Smooth muscle cell (in vitro differentiated cells): ENCODE data around the gene ARMC3. TPM values are rescaled to one million over a fixed set of nuclear protein-coding genes. Genes with fewer than 3 reads are reported as not detected.

Source experiments
- DNase-seq: peaks from one replicate; lab custom pipeline; 2025; ENCODE audit not compliant: unreplicated experiment; lab: John Stamatoyannopoulos, UW
- H2AFZ ChIP-seq: fragments of 200-600 bp; sonication (generic); 2 replicates; pipeline ENCODE4 v1.6.0; 2016; ENCODE audit warnings: antibody characterized with exemption, low read depth, mild to moderate bottlenecking
- H3F3A ChIP-seq: fragments of 200-600 bp; sonication (generic); 2 replicates; pipeline ENCODE4 v1.6.0; 2017; ENCODE audit warnings: antibody characterized with exemption, low read depth
- H3K27ac ChIP-seq: fragments of 200-600 bp; sonication (generic); 2 replicates; pipeline ENCODE4 v1.5.1; 2016; ENCODE audit warnings: low read depth, mild to moderate bottlenecking
- H3K27me3 ChIP-seq: fragments of 200-600 bp; sonication (generic); 2 replicates; pipeline ENCODE4 v1.6.1; 2016; ENCODE audit warnings: low read depth, mild to moderate bottlenecking
- H3K36me3 ChIP-seq: fragments of 200-600 bp; sonication (generic); 2 replicates; pipeline ENCODE4 v1.5.1; 2016; ENCODE audit warnings: low read depth
- H3K4me1 ChIP-seq: fragments of 200-600 bp; sonication (generic); 2 replicates; pipeline ENCODE4 v1.5.1; 2016; ENCODE audit warnings: low read depth
- H3K4me2 ChIP-seq: fragments of 200-600 bp; sonication (generic); 2 replicates; pipeline ENCODE4 v1.6.0; 2016; ENCODE audit warnings: mild to moderate bottlenecking
- H3K4me3 ChIP-seq: fragments of 200-600 bp; sonication (generic); 2 replicates; pipeline ENCODE4 v1.5.1; 2016; ENCODE audit warnings: mild to moderate bottlenecking
- H3K79me2 ChIP-seq: fragments of 200-600 bp; sonication (generic); 2 replicates; pipeline ENCODE4 v1.6.0; 2016; ENCODE audit warnings: low read depth, mild to moderate bottlenecking
- H3K9ac ChIP-seq: fragments of 200-600 bp; sonication (generic); 2 replicates; pipeline ENCODE4 v1.6.0; 2016; ENCODE audit warnings: low read depth
- H3K9me3 ChIP-seq: fragments of 200-600 bp; sonication (generic); replicated peaks from 2 replicates; pipeline ENCODE4 v1.5.1; 2016; ENCODE audit warnings: low read depth
- H4K20me1 ChIP-seq: fragments of 200-600 bp; sonication (generic); 2 replicates; pipeline ENCODE4 v1.6.0; 2016; ENCODE audit warnings: low read depth
- WGBS: methylation state at CpG from one replicate; pipeline ENCODE4 v1.1.7; 2016; ENCODE audit warnings: low lambda C conversion rate; 5-methylcytosine and 5-hydroxymethylcytosine counted together
- polyA plus RNA-seq: library from polyadenylated mRNA; unstranded; fragments of >200 nt; fragmentation: Nextera tagmentation; extraction: Ambion mirVana; gene quantifications from 2 replicates; pipeline ENCODE4 v1.2.1, GENCODE V29; 2016
- total RNA-seq: library from RNA; depleted of rRNA; stranded (reverse); fragments of >200 nt; gene quantifications from 2 replicates; pipeline ENCODE4 v1.2.3, GENCODE V29; 2014
- TF ChIP-seq, protein P1 (sequence below): fragments of 200-600 bp; sonication (generic); IDR thresholded peaks from 2 replicates; pipeline ENCODE4 v1.5.1; 2017; ENCODE audit warnings: borderline replicate concordance, mild to moderate bottlenecking, antibody characterized with exemption; ENCODE audit not compliant: insufficient read depth, poor library complexity, severe bottlenecking

Gene ARMC3
- total and polyA plus RNA-seq, 2 experiments from 2014 or later = 0.46 TPM; not detected in 1

DNA sequence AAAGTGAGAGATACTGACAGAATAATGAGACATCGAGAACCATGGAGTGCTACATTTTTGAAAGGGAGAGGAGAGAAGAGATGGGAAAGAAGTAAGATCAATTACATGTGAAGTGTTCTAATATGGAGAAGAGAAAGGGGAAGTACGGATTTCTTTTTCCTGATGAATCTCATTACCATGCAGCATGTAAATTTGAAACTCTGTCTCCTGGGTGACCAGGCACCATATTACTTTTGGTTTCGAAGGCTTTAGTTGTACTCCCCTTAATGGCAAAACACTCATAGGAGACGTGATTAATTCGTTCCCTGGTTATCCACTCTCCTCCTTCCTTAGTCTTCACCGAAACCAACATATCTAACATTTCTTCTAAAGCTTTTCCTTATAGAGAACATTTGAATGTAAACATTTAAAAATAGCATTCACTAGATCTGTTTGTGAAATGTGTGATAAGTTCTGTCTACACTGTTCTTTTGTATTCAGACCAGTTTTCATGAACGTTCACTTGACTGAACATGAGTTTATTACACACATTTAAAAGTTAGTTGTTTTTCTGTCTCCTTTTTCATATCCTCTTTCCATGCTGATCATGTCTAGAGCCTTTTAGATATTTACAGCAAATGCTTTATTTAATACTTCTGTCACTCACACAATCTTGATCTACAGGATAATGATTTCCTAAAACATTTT is 87.3 kb downstream of the ARMC3 start:
- H3K27ac ChIP-seq = no peak overlapping the region

GRCh38 chr10:23016636-23017035 is 88.8 kb downstream of the ARMC3 start:
- Histone ChIP-seq H3K9me3 (no peaks in the 10 kb centered on the region), H3K4me1 (no peaks in the 10 kb centered on the region), H3K27me3 (peaks cover 17% of the 10 kb centered on the region), H3K4me2 (no peak overlapping the region), H3K4me3 (no peak overlapping the region), H4K20me1 (no peaks in the 10 kb centered on the region), H3K36me3 (no peaks in the 10 kb centered on the region), H3F3A (no peaks in the 10 kb centered on the region), H3K79me2 (no peaks in the 10 kb centered on the region), H2AFZ (no peak overlapping the region), H3K9ac (no peak overlapping the region), H3K27ac (no peak overlapping the region)
- no peak for DNase-seq
- TF ChIP-seq, protein P1, sequence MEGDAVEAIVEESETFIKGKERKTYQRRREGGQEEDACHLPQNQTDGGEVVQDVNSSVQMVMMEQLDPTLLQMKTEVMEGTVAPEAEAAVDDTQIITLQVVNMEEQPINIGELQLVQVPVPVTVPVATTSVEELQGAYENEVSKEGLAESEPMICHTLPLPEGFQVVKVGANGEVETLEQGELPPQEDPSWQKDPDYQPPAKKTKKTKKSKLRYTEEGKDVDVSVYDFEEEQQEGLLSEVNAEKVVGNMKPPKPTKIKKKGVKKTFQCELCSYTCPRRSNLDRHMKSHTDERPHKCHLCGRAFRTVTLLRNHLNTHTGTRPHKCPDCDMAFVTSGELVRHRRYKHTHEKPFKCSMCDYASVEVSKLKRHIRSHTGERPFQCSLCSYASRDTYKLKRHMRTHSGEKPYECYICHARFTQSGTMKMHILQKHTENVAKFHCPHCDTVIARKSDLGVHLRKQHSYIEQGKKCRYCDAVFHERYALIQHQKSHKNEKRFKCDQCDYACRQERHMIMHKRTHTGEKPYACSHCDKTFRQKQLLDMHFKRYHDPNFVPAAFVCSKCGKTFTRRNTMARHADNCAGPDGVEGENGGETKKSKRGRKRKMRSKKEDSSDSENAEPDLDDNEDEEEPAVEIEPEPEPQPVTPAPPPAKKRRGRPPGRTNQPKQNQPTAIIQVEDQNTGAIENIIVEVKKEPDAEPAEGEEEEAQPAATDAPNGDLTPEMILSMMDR = no peak
- WGBS = 86% methylated on average over 3 of the region's 3 CpGs

More for the DNA sequence above, 87.3 kb downstream of the ARMC3 start:
- TF ChIP-seq, protein P1 = no peak
- no peaks in the 10 kb centered on the region for H3K4me1 ChIP-seq
- H3K4me2 ChIP-seq = no peak overlapping the region
- no peaks in the 10 kb centered on the region for H3K9me3 ChIP-seq
- H3K9ac ChIP-seq = no peak overlapping the region
- WGBS = 88% methylated on average over 7 of the region's 7 CpGs
- H4K20me1 ChIP-seq = no peaks in the 10 kb centered on the region
- DNase-seq = no peak
- no peak overlapping the region for H2AFZ ChIP-seq
- peaks cover 17% of the 10 kb centered on the region for H3K27me3 ChIP-seq
- no peaks in the 10 kb centered on the region for H3K79me2 ChIP-seq
- no peak overlapping the region for H3K4me3 ChIP-seq
- H3F3A ChIP-seq = no peaks in the 10 kb centered on the region
- H3K36me3 ChIP-seq = no peaks in the 10 kb centered on the region

- no peaks in the 10 kb centered on the region for H3K4me1 ChIP-seq
- H3K36me3 ChIP-seq = no peaks in the 10 kb centered on the region
- DNase-seq = no peak
- peaks cover 19% of the 10 kb centered on the region for H3K27me3 ChIP-seq
- no peaks in the 10 kb centered on the region for H4K20me1 ChIP-seq
- H3F3A ChIP-seq = no peaks in the 10 kb centered on the region
- H3K9me3 ChIP-seq = no peaks in the 10 kb centered on the region
- H3K27ac ChIP-seq = no peak overlapping the region
- no peak overlapping the region for H2AFZ ChIP-seq
- TF ChIP-seq, protein P1 = no peak
- no peak overlapping the region for H3K4me3 ChIP-seq
- no peaks in the 10 kb centered on the region for H3K79me2 ChIP-seq
- H3K4me2 ChIP-seq = no peak overlapping the region
- WGBS = 87% methylated on average over 6 of the region's 6 CpGs
- no peak overlapping the region for H3K9ac ChIP-seq
Observed at GRCh38 chr10:23019633-23020032, 91.8 kb downstream of the ARMC3 start.

GRCh38 chr10:23021430-23021829 is 93.6 kb downstream of the ARMC3 start:
- H3F3A ChIP-seq = no peaks in the 10 kb centered on the region
- H3K9ac ChIP-seq = no peak overlapping the region
- TF ChIP-seq, protein P1 = no peak
- H3K36me3 ChIP-seq = no peaks in the 10 kb centered on the region
- H3K9me3 ChIP-seq = no peaks in the 10 kb centered on the region
- no peaks in the 10 kb centered on the region for H4K20me1 ChIP-seq
- H3K4me3 ChIP-seq = no peak overlapping the region
- peaks cover 18% of the 10 kb centered on the region for H3K27me3 ChIP-seq
- H3K79me2 ChIP-seq = no peaks in the 10 kb centered on the region
- no peak overlapping the region for H2AFZ ChIP-seq
- H3K4me2 ChIP-seq = no peak overlapping the region
- no peak for DNase-seq
- 87% methylated on average over 2 of the region's 2 CpGs for WGBS
- H3K4me1 ChIP-seq = no peaks in the 10 kb centered on the region
- no peak overlapping the region for H3K27ac ChIP-seq
